IMR-90 (cell line): ENCODE results near the gene DLX3. TPM values are rescaled to one million over a fixed set of nuclear protein-coding genes. Genes with fewer than 3 reads are reported as not detected.

Source experiments
- ATAC-seq: fragments of 200-7000 bp; cut with Tn5 transposase; 2 replicates; pipeline ENCODE4 v1.9.1; 2020; ENCODE audit warnings: low read depth, mild to moderate bottlenecking, moderate library complexity
- BruUV-seq: library from RNA; stranded (reverse); fragments of 400-500 nt; replicated peaks from 2 replicates; lab custom pipeline; 2021; lab: Mats Ljungman, UMichigan
- CTCF ChIA-PET: fragments of 300-600 bp; formaldehyde crosslinking; extraction: SDS; loops from one replicate; lab custom pipeline; 2021; ENCODE audit warnings: antibody characterized with exemption; lab: Yijun Ruan, JAX
- POLR2A ChIA-PET: fragments of 300-600 bp; sonication (Branson Sonifier 250); formaldehyde crosslinking; loops from one replicate; lab custom pipeline; 2022; ENCODE audit warnings: antibody characterized with exemption; ENCODE audit not compliant: unreplicated experiment; lab: Charles Lee
- DNase-seq: peaks from one replicate; pipeline ENCODE4 v3.0.0; 2013
- H2AFZ ChIP-seq: replicated peaks from 2 replicates; pipeline ENCODE3; 2013; ENCODE audit warnings: low read length, mild to moderate bottlenecking; ENCODE audit not compliant: poor library complexity
- H2AK5ac ChIP-seq: 2 replicates; pipeline ENCODE4 v1.6.1; 2013; ENCODE audit warnings: low read depth, low read length, inconsistent platforms
- H2AK9ac ChIP-seq: replicated peaks from 2 replicates; pipeline ENCODE3; 2013; ENCODE audit warnings: mild to moderate bottlenecking, low read depth, low read length, moderate library complexity; ENCODE audit not compliant: poor library complexity
- H2BK120ac ChIP-seq: 2 replicates; pipeline ENCODE4 v1.6.1; 2013; ENCODE audit warnings: low read depth, low read length, inconsistent platforms
- H2BK15ac ChIP-seq: 3 replicates; pipeline ENCODE4 v1.6.1; 2013; ENCODE audit warnings: low read depth, low read length, inconsistent platforms
- H2BK20ac ChIP-seq: 2 replicates; pipeline ENCODE4 v1.6.1; 2013; ENCODE audit warnings: low read depth, mild to moderate bottlenecking, inconsistent platforms, low read length, moderate library complexity
- H2BK5ac ChIP-seq: 2 replicates; pipeline ENCODE4 v1.6.1; 2013; ENCODE audit warnings: mild to moderate bottlenecking, low read depth, low read length, inconsistent platforms; ENCODE audit not compliant: poor library complexity, severe bottlenecking
- H3K14ac ChIP-seq: replicated peaks from 2 replicates; pipeline ENCODE4 v1.6.1; 2013; ENCODE audit warnings: low read depth, low read length, inconsistent platforms
- H3K18ac ChIP-seq: 2 replicates; pipeline ENCODE4 v1.6.1; 2013; ENCODE audit warnings: low read depth, low read length, control low read depth
- H3K23ac ChIP-seq: 2 replicates; pipeline ENCODE4 v1.6.1; 2013; ENCODE audit warnings: low read depth, low read length, inconsistent platforms
- H3K27ac ChIP-seq: 2 replicates; pipeline ENCODE4 v1.5.1; 2013; ENCODE audit warnings: mild to moderate bottlenecking, control low read depth, low read length; ENCODE audit not compliant: insufficient read depth
- H3K27me3 ChIP-seq: 2 replicates; pipeline ENCODE4 v1.6.1; 2013; ENCODE audit warnings: low read length; ENCODE audit not compliant: control insufficient read depth, insufficient read depth
- H3K36me3 ChIP-seq: 2 replicates; pipeline ENCODE4 v1.6.1; 2013; ENCODE audit warnings: low read length, mixed read lengths; ENCODE audit not compliant: control insufficient read depth, insufficient read depth
- H3K4ac ChIP-seq: 2 replicates; pipeline ENCODE4 v1.6.1; 2013; ENCODE audit warnings: low read depth, low read length, inconsistent platforms
- H3K4me1 ChIP-seq: 2 replicates; pipeline ENCODE4 v1.6.1; 2013; ENCODE audit warnings: low read length, mixed read lengths; ENCODE audit not compliant: control insufficient read depth, insufficient read depth
- H3K4me2 ChIP-seq: 2 replicates; pipeline ENCODE4 v1.6.1; 2013; ENCODE audit warnings: low read depth, mild to moderate bottlenecking, control low read depth, low read length, moderate library complexity
- H3K4me3 ChIP-seq: 2 replicates; pipeline ENCODE4 v1.5.1; 2013; ENCODE audit warnings: low read depth, mild to moderate bottlenecking, control low read depth, low read length, moderate library complexity; ENCODE audit not compliant: insufficient read depth
- H3K56ac ChIP-seq: 2 replicates; pipeline ENCODE4 v1.6.1; 2013; ENCODE audit warnings: low read length, inconsistent platforms; ENCODE audit not compliant: insufficient read depth; ENCODE audit errors: extremely low read depth
- H3K79me1 ChIP-seq, 2 experiments: 2 replicates each; pipeline ENCODE4 v1.6.1; 2013; ENCODE audit warnings: low read length in 2 of 2, inconsistent platforms in 1 of 2, low read depth in 1 of 2
- H3K9ac ChIP-seq: 2 replicates; pipeline ENCODE4 v1.6.1; 2013; ENCODE audit warnings: low read depth, low read length, control low read depth
- H3K9me1 ChIP-seq: 2 replicates; pipeline ENCODE4 v1.6.1; 2013; ENCODE audit warnings: low read length, inconsistent platforms; ENCODE audit not compliant: insufficient read depth
- H3K9me3 ChIP-seq: 2 replicates; pipeline ENCODE4 v1.6.1; 2013; ENCODE audit warnings: low read length; ENCODE audit not compliant: control insufficient read depth, insufficient read depth
- H4K20me1 ChIP-seq: 2 replicates; pipeline ENCODE4 v1.6.1; 2013; ENCODE audit warnings: low read length, inconsistent platforms; ENCODE audit not compliant: insufficient read depth
- H4K5ac ChIP-seq: 2 replicates; pipeline ENCODE4 v1.6.1; 2013; ENCODE audit warnings: mild to moderate bottlenecking, low read depth, low read length, control low read depth
- H4K8ac ChIP-seq, 2 experiments: 2 replicates each; pipeline ENCODE4 v1.6.1; 2013; ENCODE audit warnings: low read depth in 2 of 2, low read length in 2 of 2, control low read depth in 1 of 2, inconsistent platforms in 1 of 2
- H4K91ac ChIP-seq: 2 replicates; pipeline ENCODE4 v1.6.1; 2013; ENCODE audit warnings: low read depth, low read length, inconsistent platforms; ENCODE audit not compliant: insufficient read depth
- BHLHE40 ChIP-seq: fragments of 150-350 bp; IDR thresholded peaks from 2 replicates; pipeline ENCODE4 v1.6.1; 2016; ENCODE audit warnings: mild to moderate bottlenecking, low read depth, low read length
- CEBPB ChIP-seq: IDR thresholded peaks from 2 replicates; pipeline ENCODE4 v1.6.1; 2012; ENCODE audit warnings: low read depth, low read length, improper control_type of control experiment
- ELK1 ChIP-seq: fragments of 150-350 bp; IDR thresholded peaks from 2 replicates; pipeline ENCODE4 v1.6.1; 2016; ENCODE audit warnings: low read depth, mild to moderate bottlenecking, low read length, moderate library complexity, borderline replicate concordance
- FOS ChIP-seq: fragments of 150-350 bp; IDR thresholded peaks from 2 replicates; pipeline ENCODE4 v1.6.1; 2016; ENCODE audit warnings: low read depth, low read length
- MAFK ChIP-seq: IDR thresholded peaks from 2 replicates; pipeline ENCODE4 v1.6.1; 2012; ENCODE audit warnings: low read depth, low read length, improper control_type of control experiment
- MAZ ChIP-seq: IDR thresholded peaks from 2 replicates; pipeline ENCODE4 v1.6.1; 2012; ENCODE audit warnings: low read depth, mild to moderate bottlenecking, low read length, improper control_type of control experiment, moderate library complexity, borderline replicate concordance
- POLR2A ChIP-seq: IDR thresholded peaks from 2 replicates; pipeline ENCODE4 v1.6.1; 2012; ENCODE audit warnings: mild to moderate bottlenecking, low read depth, low read length
- RAD21 ChIP-seq: IDR thresholded peaks from 2 replicates; pipeline ENCODE4 v1.6.1; 2012; ENCODE audit warnings: low read length, improper control_type of control experiment
- RCOR1 ChIP-seq: IDR thresholded peaks from 2 replicates; pipeline ENCODE4 v1.6.1; 2012; ENCODE audit warnings: mild to moderate bottlenecking, low read length, improper control_type of control experiment; ENCODE audit not compliant: insufficient replicate concordance
- SMC3 ChIP-seq: fragments of 150-350 bp; IDR thresholded peaks from 2 replicates; pipeline ENCODE4 v1.6.1; 2016; ENCODE audit warnings: low read depth, mild to moderate bottlenecking, antibody characterized with exemption, low read length, moderate library complexity
- USF2 ChIP-seq: fragments of 150-350 bp; IDR thresholded peaks from 2 replicates; pipeline ENCODE4 v1.6.1; 2017; ENCODE audit warnings: mild to moderate bottlenecking, antibody characterized with exemption, low read length, low read depth
- WGBS, 2 experiments: methylation state at CpG; one replicate each; pipeline versions ENCODE4 v1.1.5 to v1.1.7; 2013; ENCODE audit warnings: missing lambda C conversion rate in 2 of 2; ENCODE audit not compliant: insufficient read length in 1 of 2; ENCODE audit errors: extremely low coverage in 2 of 2; 5-methylcytosine and 5-hydroxymethylcytosine counted together
- dilution Hi-C: fragments of 300-500 bp; cut with HindIII; formaldehyde crosslinking; loops from one replicate; pipeline ENCODE4 v1.14.3; 2018; ENCODE audit warnings: low sequenced_read_pairs; ENCODE audit not compliant: unreplicated experiment
- in situ Hi-C: fragments of 300-500 bp; cut with MboI; formaldehyde crosslinking; loops from 3 replicates; pipeline ENCODE4 v1.14.3; 2019; ENCODE audit warnings: low sequenced_read_pairs, inconsistent platforms, mixed read lengths
- intact Hi-C: fragments of 100-400 bp; cut with micrococcal nuclease; formaldehyde crosslinking; loops from 2 replicates; pipeline ENCODE4 v1.10.0; 2022
- polyA plus RNA-seq, 3 experiments: library from polyadenylated mRNA; depleted of rRNA; stranded (reverse); fragments of >200 nt; gene quantifications; 2 replicates each; pipeline ENCODE4 v1.2.3, GENCODE V29; 2012; ENCODE audit warnings: low replicate concordance in 1 of 3
- total RNA-seq: library from RNA; depleted of rRNA; stranded (reverse); fragments of >200 nt; gene quantifications from 2 replicates; pipeline ENCODE4 v1.2.3, GENCODE V29; 2012

DLX3 gene
- total and polyA plus RNA-seq, 2 of the 4 experiments (the other 2 are of a cell fraction), result not detected

GRCh38 chr17:49972486-49973270 lies 22.3 kb downstream of the DLX3 start:
- Histone ChIP-seq H3K9ac (no peak overlapping the region), H4K91ac (no peak overlapping the region), H3K18ac (no peak overlapping the region), H2AFZ (peak overlapping the region; percentile 26), H2BK120ac (no peak overlapping the region), H3K9me1 (no peaks in the 10 kb centered on the region), H3K27me3 (peaks cover 98% of the 10 kb centered on the region), H4K20me1 (no peaks in the 10 kb centered on the region; the same call in none of the 2 replicates), H4K8ac (no peak overlapping the region), H3K4ac (no peak overlapping the region), H3K79me1 (no peaks in the 10 kb centered on the region), H2AK9ac (no peak overlapping the region), H4K5ac (no peak overlapping the region), H3K4me2 (no peak overlapping the region), H2BK20ac (no peak overlapping the region), H2AK5ac (no peak overlapping the region), H2BK5ac (no peak overlapping the region), H3K36me3 (no peaks in the 10 kb centered on the region), H3K56ac (no peak overlapping the region), H3K27ac (no peak overlapping the region), H3K23ac (no peak overlapping the region), H3K4me1 (no peaks in the 10 kb centered on the region; the same call in 1 of the 2 replicates), H3K9me3 (peaks cover 8% of the 10 kb centered on the region), H3K14ac (no peak overlapping the region), H3K4me3 (no peak overlapping the region), H2BK15ac (no peak overlapping the region)
- no peak for ATAC-seq
- CTCF ChIA-PET, result no interaction called here
- in situ Hi-C loops, result no loop called here
- DNase-seq, result no peak
- BruUV-seq, result no TSS peak
- dilution Hi-C loops, result no loop called here
- POLR2A ChIA-PET, result no interaction called here
- TF ChIP-seq CEBPB, result no peak
- no peak for TF ChIP-seq ELK1
- no peak for TF ChIP-seq BHLHE40
- TF ChIP-seq RCOR1, result no peak
- TF ChIP-seq FOS, result no peak
- no peak for TF ChIP-seq MAZ
- no peak for TF ChIP-seq MAFK
- no peak for TF ChIP-seq SMC3
- no peak for TF ChIP-seq USF2
- no peak for TF ChIP-seq RAD21
- no peak for TF ChIP-seq POLR2A
- intact Hi-C loops, result no loop called here
- WGBS, 2 experiments, result 3% methylated on average over 22 of the region's 57 CpGs; no CpG with 5 or more reads in 1 of the 2 experiments
